Adipocyte (in vitro differentiated cells): ENCODE measurements around the gene NTRK3.

Experiments
- DNase-seq: peaks from one replicate; pipeline ENCODE4 v3.0.0-alpha.2; 2015; ENCODE audit warnings: low read depth
- H3K27me3 ChIP-seq: replicated peaks from 2 replicates; pipeline ENCODE4 v1.7.0; 2013; ENCODE audit warnings: mild to moderate bottlenecking, low read length, moderate library complexity; ENCODE audit not compliant: control insufficient read depth, insufficient read depth
- H3K36me3 ChIP-seq: 2 replicates; pipeline ENCODE4 v1.7.0; 2013; ENCODE audit warnings: low read length, mild to moderate bottlenecking, moderate library complexity; ENCODE audit not compliant: control insufficient read depth, insufficient read depth, severe bottlenecking
- H3K4me1 ChIP-seq: 2 replicates; pipeline ENCODE4 v1.7.0; 2013; ENCODE audit warnings: mild to moderate bottlenecking, low read length, moderate library complexity; ENCODE audit not compliant: control insufficient read depth, insufficient read depth
- H3K4me3 ChIP-seq: 2 replicates; pipeline ENCODE4 v1.7.0; 2013; ENCODE audit warnings: mild to moderate bottlenecking, low read length, moderate library complexity
- H3K9ac ChIP-seq: 2 replicates; pipeline ENCODE4 v1.7.0; 2013; ENCODE audit warnings: mild to moderate bottlenecking, low read length, moderate library complexity
- H3K9me3 ChIP-seq: 2 replicates; pipeline ENCODE4 v1.7.0; 2013; ENCODE audit warnings: mild to moderate bottlenecking, low read length, moderate library complexity; ENCODE audit not compliant: control insufficient read depth

NTRK3 gene

GRCh38 chr15:88242586-88243555 is 13.7 kb downstream of the NTRK3 start:
- H3K4me3 ChIP-seq, result no peak overlapping the region
- no peak overlapping the region for H3K9ac ChIP-seq
- peaks cover 17% of the 10 kb centered on the region for H3K4me1 ChIP-seq
- no peaks in the 10 kb centered on the region for H3K9me3 ChIP-seq
- no peak for DNase-seq
- H3K36me3 ChIP-seq, result no peaks in the 10 kb centered on the region
- H3K27me3 ChIP-seq, result peaks cover 29% of the 10 kb centered on the region

GRCh38 chr15:88241461-88241860 is 15.1 kb downstream of the NTRK3 start:
- DNase-seq, result no peak
- H3K36me3 ChIP-seq, result no peaks in the 10 kb centered on the region

DNA sequence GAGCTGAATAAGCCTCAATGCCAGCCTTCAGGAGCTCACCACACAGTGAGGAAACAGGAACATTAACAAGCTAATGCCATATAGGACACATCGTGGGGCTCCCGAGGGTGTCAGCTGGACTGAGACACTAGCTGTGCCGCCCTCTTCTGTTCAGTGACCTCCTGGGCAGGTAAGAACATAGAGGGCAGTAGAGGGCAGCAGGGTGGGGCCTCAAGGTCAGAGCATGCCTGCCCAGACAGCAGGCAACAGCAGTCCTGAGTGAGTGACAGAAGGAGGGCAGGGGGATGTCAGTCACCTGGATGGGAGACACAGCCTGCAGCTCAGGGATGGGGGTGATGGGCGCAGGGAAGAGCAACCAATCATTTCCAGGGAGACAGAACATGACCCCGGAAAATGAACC is 15.5 kb downstream of the NTRK3 start:
- Histone ChIP-seq H3K27me3 (peaks cover 19% of the 10 kb centered on the region), H3K9ac (no peak overlapping the region), H3K4me3 (no peak overlapping the region), H3K4me1 (peaks cover 19% of the 10 kb centered on the region), H3K36me3 (no peaks in the 10 kb centered on the region), H3K9me3 (no peaks in the 10 kb centered on the region)
- DNase-seq, result no peak

More at GRCh38 chr15:88241461-88241860, 15.1 kb downstream of the NTRK3 start:
- Histone ChIP-seq H3K4me3 (no peak overlapping the region), H3K27me3 (peaks cover 23% of the 10 kb centered on the region), H3K9ac (no peak overlapping the region), H3K9me3 (no peaks in the 10 kb centered on the region), H3K4me1 (peaks cover 18% of the 10 kb centered on the region)

GRCh38 chr15:88239594-88239993 is 16.9 kb downstream of the NTRK3 start:
- peaks cover 14% of the 10 kb centered on the region for H3K27me3 ChIP-seq
- H3K9ac ChIP-seq, result peak overlapping the region; percentile 73
- H3K36me3 ChIP-seq, result no peaks in the 10 kb centered on the region
- peak overlapping the region; percentile 0 for H3K4me3 ChIP-seq
- peaks cover 21% of the 10 kb centered on the region for H3K4me1 ChIP-seq
- DNase-seq, result no peak
- H3K9me3 ChIP-seq, result no peaks in the 10 kb centered on the region

- Histone ChIP-seq H3K36me3 (no peaks in the 10 kb centered on the region), H3K4me1 (peaks cover 21% of the 10 kb centered on the region), H3K9me3 (no peaks in the 10 kb centered on the region), H3K4me3 (peak overlapping the region; percentile 0), H3K27me3 (peaks cover 16% of the 10 kb centered on the region), H3K9ac (peak overlapping the region; percentile 73)
- peak; percentile 64 for DNase-seq
These were observed 17.7 kb downstream of the NTRK3 start for GRCh38 chr15:88238618-88239430.

- no peak overlapping the region for H3K4me3 ChIP-seq
- no peak for DNase-seq
- H3K9ac ChIP-seq, result no peak overlapping the region
- H3K4me1 ChIP-seq, result peaks cover 21% of the 10 kb centered on the region
- H3K27me3 ChIP-seq, result peaks cover 8% of the 10 kb centered on the region
- no peaks in the 10 kb centered on the region for H3K9me3 ChIP-seq
- H3K36me3 ChIP-seq, result no peaks in the 10 kb centered on the region
These were observed 21.8 kb downstream of the NTRK3 start for GRCh38 chr15:88234711-88235110.

- H3K4me3 ChIP-seq, result no peak overlapping the region
- no peak for DNase-seq
These were observed 22.6 kb downstream of the NTRK3 start for GRCh38 chr15:88233921-88234320.

DNA sequence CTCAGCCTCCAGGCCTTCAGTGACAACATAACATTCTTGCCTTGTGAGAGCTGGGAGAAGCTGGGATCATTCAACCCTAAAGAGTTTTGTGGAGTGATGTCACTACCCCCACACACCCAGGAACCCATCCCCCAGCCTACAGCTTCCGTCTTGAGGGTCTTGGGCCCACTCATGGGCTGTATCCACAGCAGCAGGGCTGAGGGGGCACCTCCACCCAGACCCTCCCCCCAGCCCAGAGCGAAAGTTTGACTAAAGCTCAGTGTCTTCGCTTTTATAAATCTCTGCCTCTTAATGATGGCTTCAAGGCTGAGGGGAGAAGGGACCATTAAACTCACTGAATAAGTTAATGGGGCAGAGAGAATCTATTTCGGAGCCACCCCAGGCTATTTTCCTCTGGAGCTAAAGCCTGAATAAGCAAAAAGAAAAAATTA is 23.8 kb downstream of the NTRK3 start:
- H3K9me3 ChIP-seq, result peaks cover 8% of the 10 kb centered on the region
- H3K4me1 ChIP-seq, result peaks cover 3% of the 10 kb centered on the region
- no peak overlapping the region for H3K9ac ChIP-seq
- no peaks in the 10 kb centered on the region for H3K36me3 ChIP-seq
- peaks cover 18% of the 10 kb centered on the region for H3K27me3 ChIP-seq
- H3K4me3 ChIP-seq, result no peak overlapping the region
- DNase-seq, result no peak

More at GRCh38 chr15:88233921-88234320, 22.6 kb downstream of the NTRK3 start:
- no peaks in the 10 kb centered on the region for H3K36me3 ChIP-seq
- H3K9ac ChIP-seq, result no peak overlapping the region
- peaks cover 15% of the 10 kb centered on the region for H3K4me1 ChIP-seq
- peaks cover 6% of the 10 kb centered on the region for H3K9me3 ChIP-seq
- peaks cover 14% of the 10 kb centered on the region for H3K27me3 ChIP-seq

- Histone ChIP-seq H3K27me3 (peaks cover 24% of the 10 kb centered on the region), H3K9me3 (peaks cover 8% of the 10 kb centered on the region), H3K4me3 (no peak overlapping the region), H3K4me1 (peaks cover 3% of the 10 kb centered on the region), H3K36me3 (no peaks in the 10 kb centered on the region), H3K9ac (no peak overlapping the region)
- DNase-seq, result no peak
These were observed 24.5 kb downstream of the NTRK3 start for GRCh38 chr15:88231909-88232644.

DNA sequence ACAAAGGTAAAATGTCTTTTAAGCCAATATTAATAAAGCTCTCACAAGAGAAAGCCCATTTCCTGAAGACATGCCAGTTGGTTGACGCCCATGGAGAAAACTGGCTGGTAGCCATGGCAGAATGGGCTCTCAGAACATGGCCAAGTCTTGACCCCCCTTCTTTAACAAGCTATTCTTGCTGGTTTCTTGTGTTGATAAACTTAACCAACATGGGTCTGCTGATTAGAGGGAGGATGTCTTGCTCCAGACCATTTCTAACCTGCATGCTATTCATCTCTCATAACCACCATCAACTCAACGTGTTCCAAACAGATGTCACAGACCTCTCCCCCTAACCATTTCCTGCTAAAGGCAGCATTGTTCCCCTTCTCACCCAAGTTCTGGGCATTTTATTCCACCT is 25.7 kb downstream of the NTRK3 start:
- Histone ChIP-seq H3K4me1 (no peaks in the 10 kb centered on the region), H3K9me3 (peaks cover 8% of the 10 kb centered on the region), H3K4me3 (no peak overlapping the region), H3K27me3 (peaks cover 32% of the 10 kb centered on the region), H3K36me3 (no peaks in the 10 kb centered on the region), H3K9ac (no peak overlapping the region)
- DNase-seq, result no peak
